PC-3 (cell line): ENCODE data around the gene GPANK1.

ENCODE experiments used
- CTCF ChIP-seq: fragments of 300-600 bp; sonication (generic); conservative IDR thresholded peaks from 2 replicates; pipeline ENCODE4 v1.5.1; 2017; ENCODE audit warnings: antibody characterized with exemption, low read depth, mild to moderate bottlenecking, low read length
- EZH2 ChIP-seq: fragments of 300-600 bp; sonication (generic); IDR thresholded peaks from one replicate; pipeline ENCODE4 v1.6.1; 2017; ENCODE audit warnings: antibody characterized with exemption, mild to moderate bottlenecking, low read length; ENCODE audit not compliant: unreplicated experiment

- TF ChIP-seq EZH2 (no peak), CTCF (no peak)
Observed at GRCh38 chr6:31617010-31617409, 47.8 kb downstream of the GPANK1 start.
